K562 (cell line): ENCODE measurements around the gene CEBPE. TPM values are rescaled to one million over a fixed set of nuclear protein-coding genes. Genes with fewer than 3 reads are reported as not detected.

Experiments
- ATAC-seq: fragments of 200-7000 bp; cut with Tn5 transposase; 3 replicates; pipeline ENCODE4 v1.9.1; 2020; ENCODE audit warnings: moderate library complexity
- BruUV-seq: library from RNA; stranded (reverse); fragments of 400-500 nt; replicated peaks from 2 replicates; lab custom pipeline; 2021; lab: Mats Ljungman, UMichigan
- CTCF ChIA-PET: fragments of 300-600 bp; formaldehyde crosslinking; extraction: SDS; loops from one replicate; lab custom pipeline; 2021; ENCODE audit warnings: low intra/inter-chr PET ratio; lab: Yijun Ruan, JAX
- POLR2A ChIA-PET: fragments of 300-600, 350-650 bp; sonication (Branson Sonifier 250); formaldehyde crosslinking; extraction: SDS; loops from one replicate; lab custom pipeline; 2021; ENCODE audit warnings: antibody characterized with exemption, inconsistent platforms; lab: Yijun Ruan, JAX
- DNase-seq, 4 experiments: peaks; one replicate each; pipeline versions ENCODE4 v3.0.0 to v3.0.0-alpha.2; 2011 to 2018; ENCODE audit warnings: low spot score in 3 of 4, mixed read lengths in 3 of 4; ENCODE audit errors: extremely low read depth in 1 of 4
- FAIRE-seq: peaks from 2 replicates; lab custom pipeline; 2011; peaks lifted over from hg19 to GRCh38; lab: Jason Lieb, UNC
- H2AFZ ChIP-seq: 2 replicates; pipeline ENCODE4 v1.6.0; 2011; ENCODE audit warnings: low read depth, low read length, control low read depth, inconsistent platforms
- H3K27ac ChIP-seq: fragments of 200-600 bp; 3 replicates; pipeline ENCODE4 v1.8.0; 2011; ENCODE audit warnings: low read depth, mild to moderate bottlenecking, control low read depth, inconsistent platforms, low read length, moderate library complexity, mixed read lengths; ENCODE audit errors: extremely low read depth
- H3K27me3 ChIP-seq, 2 experiments: fragments of 300-600 bp in 1 of 2; 2 replicates in 1 of 2; 3 replicates in 1 of 2; pipeline versions ENCODE4 v1.6.0 to v1.8.0; 2011; ENCODE audit warnings: inconsistent platforms in 2 of 2, low read length in 2 of 2, mild to moderate bottlenecking in 1 of 2, mixed read lengths in 1 of 2, moderate library complexity in 1 of 2; ENCODE audit not compliant: control insufficient read depth in 2 of 2, insufficient read depth in 2 of 2
- H3K36me3 ChIP-seq: fragments of 300-600 bp; 3 replicates; pipeline ENCODE4 v1.8.0; 2011; ENCODE audit warnings: mild to moderate bottlenecking, low read length, inconsistent platforms; ENCODE audit not compliant: control insufficient read depth, insufficient read depth
- H3K4me1 ChIP-seq, 2 experiments: fragments of 200-600 bp in 1 of 2; replicated peaks in 1 of 2; 2 replicates in 1 of 2; 3 replicates in 1 of 2; pipeline versions ENCODE4 v1.5.1 to v1.8.0; 2011; ENCODE audit warnings: inconsistent platforms in 2 of 2, low read length in 2 of 2, mild to moderate bottlenecking in 1 of 2, mixed read lengths in 1 of 2, moderate library complexity in 1 of 2; ENCODE audit not compliant: control insufficient read depth in 2 of 2, insufficient read depth in 2 of 2
- H3K4me2 ChIP-seq: 2 replicates; pipeline ENCODE4 v1.6.1; 2011; ENCODE audit warnings: low read length, control low read depth, inconsistent platforms, mixed read lengths; ENCODE audit not compliant: insufficient read depth
- H3K4me3 ChIP-seq: fragments of 200-600 bp; sonication (generic), shearing (Covaris generic); 2 replicates; pipeline ENCODE4 v1.5.1; 2016; ENCODE audit warnings: control low read depth, inconsistent platforms
- H3K79me2 ChIP-seq: fragments of 200-600 bp; 3 replicates; pipeline ENCODE4 v1.8.0; 2011; ENCODE audit warnings: low read length, inconsistent platforms; ENCODE audit not compliant: control insufficient read depth, insufficient read depth
- H3K9ac ChIP-seq, 2 experiments: 2 replicates each; pipeline versions ENCODE4 v1.6.0 to v1.6.1; 2011; ENCODE audit warnings: low read depth in 2 of 2, low read length in 2 of 2, control low read depth in 1 of 2, inconsistent platforms in 1 of 2, mild to moderate bottlenecking in 1 of 2, mixed read lengths in 1 of 2; ENCODE audit not compliant: insufficient read depth in 1 of 2
- H3K9me1 ChIP-seq: one replicate; pipeline ENCODE4 v1.6.0; 2011; ENCODE audit warnings: inconsistent platforms, mild to moderate bottlenecking, low read length, moderate library complexity; ENCODE audit not compliant: control insufficient read depth, insufficient read depth
- H3K9me3 ChIP-seq: replicated peaks from 2 replicates; pipeline ENCODE4 v1.5.1; 2011; ENCODE audit warnings: low read depth, low read length, inconsistent platforms; ENCODE audit not compliant: control insufficient read depth, insufficient read depth
- H4K20me1 ChIP-seq: replicated peaks from 2 replicates; pipeline ENCODE4 v1.6.1; 2011; ENCODE audit warnings: low read length, inconsistent platforms, mixed read lengths; ENCODE audit not compliant: control insufficient read depth, insufficient read depth
- ARID3B ChIP-seq: fragments of 250-450 bp; sonication (Bioruptor Pico); IDR thresholded peaks from 2 replicates; pipeline ENCODE4 v1.4.0; 2020; ENCODE audit warnings: borderline replicate concordance
- FOXP4 ChIP-seq: sonication (generic); formaldehyde crosslinking; IDR thresholded peaks from 2 replicates; pipeline ENCODE4 v1.8.0; 2022; ENCODE audit warnings: mild to moderate bottlenecking, missing genetic modification reagents, borderline replicate concordance
- NCOA4 ChIP-seq: fragments of 450-650 bp; IDR thresholded peaks from 2 replicates; pipeline ENCODE4 v1.6.1; 2018; ENCODE audit warnings: mild to moderate bottlenecking; ENCODE audit not compliant: partially characterized antibody
- NFE2 ChIP-seq: IDR thresholded peaks from 2 replicates; pipeline ENCODE4 v1.6.1; 2014; ENCODE audit warnings: antibody characterized with exemption, low read depth
- SPI1 ChIP-seq: IDR thresholded peaks from 2 replicates; pipeline ENCODE4 v1.6.1; 2011; ENCODE audit warnings: low read depth, low read length, control low read depth, borderline replicate concordance
- TCFL5 ChIP-seq: fragments of 250-450 bp; sonication (Bioruptor Pico); conservative IDR thresholded peaks from 2 replicates; pipeline ENCODE4 v1.6.1; 2021; ENCODE audit warnings: mild to moderate bottlenecking, moderate library complexity, matching md5 sums
- ZNF740 ChIP-seq, 3 experiments: fragments of 200-800 bp in 1 of 3; sonication (Bioruptor generic) in 1 of 3; sonication (generic) in 1 of 3; formaldehyde crosslinking in 1 of 3; IDR thresholded peaks; 2 replicates each; pipeline versions ENCODE4 v1.6.1 to v1.8.0; 2016 to 2022; ENCODE audit warnings: mild to moderate bottlenecking in 2 of 3, missing compliant biosample characterization in 2 of 3, missing genetic modification characterization in 2 of 3, missing genetic modification reagents in 1 of 3
- WGBS: fragments of 100-300 bp; shearing (Covaris generic); methylation state at CpG from one replicate; pipeline ENCODE4 v1.1.6; 2016; ENCODE audit warnings: low coverage, mixed read lengths; ENCODE audit not compliant: insufficient coverage; ENCODE audit errors: missing lambda C conversion rate; 5-methylcytosine and 5-hydroxymethylcytosine counted together
- in situ Hi-C: fragments of 300-500 bp; cut with MboI; formaldehyde crosslinking; loops from 4 replicates; pipeline ENCODE4 v1.15.0; 2018; ENCODE audit warnings: inconsistent platforms, mixed read lengths
- intact Hi-C: fragments of 100-400 bp; cut with micrococcal nuclease; formaldehyde crosslinking; loops from 2 replicates; pipeline ENCODE4 v1.14.2; 2022
- polyA plus RNA-seq, 8 experiments: library from polyadenylated mRNA; depleted of rRNA in 4 of 8; stranded (reverse) in 5 of 8; unstranded in 3 of 8; fragments of >200 nt; fragmentation: Nextera tagmentation in 2 of 8; fragmentation: Illumina TruSeq in 1 of 8; extraction: Ambion mirVana in 2 of 8; extraction: Trizol in 1 of 8; gene quantifications; 2 replicates each; pipeline versions ENCODE4 v1.2.1 to v1.2.3, GENCODE V29; 2011 to 2014; ENCODE audit warnings: inconsistent platforms in 1 of 8, missing spikeins in 1 of 8
- total RNA-seq, 7 experiments: library from RNA; depleted of rRNA in 6 of 7; stranded (reverse); fragments of >200 nt in 6 of 7; fragmentation: Illumina TruSeq in 2 of 7; extraction: Trizol in 2 of 7; gene quantifications; 2 replicates each; pipeline versions ENCODE4 v1.2.1 to v1.2.3, GENCODE V29; 2011 to 2021; ENCODE audit warnings: low replicate concordance in 1 of 7

Gene CEBPE
- total and polyA plus RNA-seq, 9 of the 15 experiments (the other 6 are each of a cell fraction or from before 2014, with no cell fraction given) = 0.09 to 0.15 (median 0.13) TPM; not detected in 6

GRCh38 chr14:23069413-23069806 lies 49.6 kb downstream of the CEBPE start:
- H3K36me3 ChIP-seq = peaks cover 76% of the 10 kb centered on the region
- H3K4me3 ChIP-seq = no peak overlapping the region
- CTCF ChIA-PET = interaction anchor here (0.8 to 7.2 kb wide), 10 partner anchors 10 to 232 kb away, joined by 3 to 109 read pairs (median 6); partner anchors contain the start of gene CIROP
- TF ChIP-seq NFE2 = no peak
- TF ChIP-seq ZNF740 (CRISPR knock-in tag; IDR thresholded peaks at IDR 0.05) = no peak; the same call in 1 of the 2 replicates
- peak in 1 of 2 experiments; percentile 51; a peak in 1 of 4 replicates for TF ChIP-seq ZNF740 (tag; IDR thresholded peaks at IDR 0.05)
- TF ChIP-seq SPI1 = peak; percentile 48; the same call in 1 of the 2 replicates
- no peak for TF ChIP-seq TCFL5
- TF ChIP-seq FOXP4 (CRISPR knock-in tag) = no peak
- no peak for TF ChIP-seq NCOA4
- TF ChIP-seq ARID3B (CRISPR knock-in tag) = no peak
- FAIRE-seq (no peak), DNase-seq (no peak), ATAC-seq (no peak)
- no peak overlapping the region for H2AFZ ChIP-seq
- H3K4me1 ChIP-seq = peaks cover 20 to 26% of the 10 kb centered on the region in 2 experiments
- intact Hi-C loops (loop anchor here (1.0 kb wide), 2 partner anchors 40 to 118 kb away; no protein-coding TSS in a partner anchor), in situ Hi-C loops (loop anchor here (5.0 kb wide), 1 partner anchor 38 kb away; no protein-coding TSS in a partner anchor)
- H3K9ac ChIP-seq = no peak overlapping the region; a peak in 2 of 4 replicates
- 0 out of 2 replicates have a peak overlapping the region, but pooled peaks have one; percentile 34 for H3K4me2 ChIP-seq
- H3K27me3 ChIP-seq = no peaks in the 10 kb centered on the region
- H3K27ac ChIP-seq = peak overlapping the region; percentile 17; the same call in 1 of the 3 replicates
- peaks cover 68% of the 10 kb centered on the region for H3K79me2 ChIP-seq
- BruUV-seq = no TSS peak
- H3K9me3 ChIP-seq = no peaks in the 10 kb centered on the region
- H3K9me1 ChIP-seq = peaks cover 5% of the 10 kb centered on the region
- WGBS = 87% methylated on average over 3 of the region's 4 CpGs
- peaks cover 14% of the 10 kb centered on the region; the same call in 1 of the 2 replicates for H4K20me1 ChIP-seq
- POLR2A ChIA-PET = interaction anchor here (0.6 to 4.6 kb wide), 16 partner anchors 9 to 511 kb away, joined by 3 to 25 read pairs (median 5); partner anchors contain the start of genes ACIN1, C14orf119, CDH24 and CIROP
